ENCODE data around the gene CFAP20DC.
"Not testable (repeated sequence)": the region's sequence is repeated elsewhere in the genome, so short reads cannot be mapped to it uniquely, and the experiment has no call there.

The CFAP20DC gene

GRCh38 chr3:59072681-59073080 is 22.9 kb upstream of the CFAP20DC start:
- no peaks in the 10 kb centered on the region for H3K9me3 ChIP-seq (ENCODE audit: control insufficient read depth, insufficient read depth, low read length)
- no peak overlapping the region for H3K4me3 ChIP-seq (ENCODE audit: low read length)
- no peaks in the 10 kb centered on the region for H3K4me1 ChIP-seq (ENCODE audit: control insufficient read depth, insufficient read depth, low read length)
- no peaks in the 10 kb centered on the region for H3K27me3 ChIP-seq (ENCODE audit: control insufficient read depth, insufficient read depth, low read length)
- H3K36me3 ChIP-seq (ENCODE audit: control insufficient read depth, insufficient read depth, low read length): no peaks in the 10 kb centered on the region
- no peak for DNase-seq (ENCODE audit: low read depth, low spot score)
- WGBS (ENCODE audit: insufficient coverage, insufficient read length): 100% methylated on average over 3 of the region's 6 CpGs
- no peak overlapping the region for H3K27ac ChIP-seq (ENCODE audit: low read length)

- Histone ChIP-seq H3K9me3 (ENCODE audit: control insufficient read depth, insufficient read depth, low read length) (no peaks in the 10 kb centered on the region), H3K27me3 (ENCODE audit: control insufficient read depth, insufficient read depth, low read length) (no peaks in the 10 kb centered on the region), H3K4me1 (ENCODE audit: control insufficient read depth, insufficient read depth, low read length) (no peaks in the 10 kb centered on the region), H3K4me3 (ENCODE audit: low read length) (no peak overlapping the region), H3K27ac (ENCODE audit: low read length) (no peak overlapping the region), H3K36me3 (ENCODE audit: control insufficient read depth, insufficient read depth, low read length) (no peaks in the 10 kb centered on the region)
- no CpG with 5 or more reads among the region's 2 CpGs for whole genome bisulfite sequencing (ENCODE audit: insufficient coverage, insufficient read length)
- no peak for DNase-seq (ENCODE audit: low read depth, low spot score)
Measured at GRCh38 chr3:59069838-59070237, 20.0 kb upstream of the CFAP20DC start.

- WGBS (ENCODE audit: insufficient coverage, insufficient read length): no CpG with 5 or more reads among the region's 7 CpGs
- Histone ChIP-seq H3K27ac (ENCODE audit: low read length) (no peak overlapping the region), H3K27me3 (ENCODE audit: control insufficient read depth, insufficient read depth, low read length) (no peaks in the 10 kb centered on the region), H3K36me3 (ENCODE audit: control insufficient read depth, insufficient read depth, low read length) (no peaks in the 10 kb centered on the region), H3K4me1 (ENCODE audit: control insufficient read depth, insufficient read depth, low read length) (no peaks in the 10 kb centered on the region), H3K9me3 (ENCODE audit: control insufficient read depth, insufficient read depth, low read length) (no peaks in the 10 kb centered on the region), H3K4me3 (ENCODE audit: low read length) (no peak overlapping the region)
- no peak for DNase-seq (ENCODE audit: low read depth, low spot score)
Measured at GRCh38 chr3:59065240-59065639, 15.4 kb upstream of the CFAP20DC start.

- no peaks in the 10 kb centered on the region for H3K9me3 ChIP-seq (ENCODE audit: control insufficient read depth, insufficient read depth, low read length)
- no peaks in the 10 kb centered on the region for H3K27me3 ChIP-seq (ENCODE audit: control insufficient read depth, insufficient read depth, low read length)
- DNase-seq (ENCODE audit: low read depth, low spot score): no peak
- no peak overlapping the region for H3K4me3 ChIP-seq (ENCODE audit: low read length)
- H3K36me3 ChIP-seq (ENCODE audit: control insufficient read depth, insufficient read depth, low read length): no peaks in the 10 kb centered on the region
- no CpG with 5 or more reads among the region's 3 CpGs for WGBS (ENCODE audit: insufficient coverage, insufficient read length)
- H3K27ac ChIP-seq (ENCODE audit: low read length): no peak overlapping the region
- H3K4me1 ChIP-seq (ENCODE audit: control insufficient read depth, insufficient read depth, low read length): no peaks in the 10 kb centered on the region
Measured at GRCh38 chr3:59064728-59065127, 14.9 kb upstream of the CFAP20DC start.

- DNase-seq (ENCODE audit: low read depth, low spot score): no peak
- H3K36me3 ChIP-seq (ENCODE audit: control insufficient read depth, insufficient read depth, low read length): no peaks in the 10 kb centered on the region
- WGBS (ENCODE audit: insufficient coverage, insufficient read length): no CpG with 5 or more reads among the region's 2 CpGs
- no peaks in the 10 kb centered on the region for H3K9me3 ChIP-seq (ENCODE audit: control insufficient read depth, insufficient read depth, low read length)
- H3K4me3 ChIP-seq (ENCODE audit: low read length): no peak overlapping the region
- no peaks in the 10 kb centered on the region for H3K27me3 ChIP-seq (ENCODE audit: control insufficient read depth, insufficient read depth, low read length)
- H3K4me1 ChIP-seq (ENCODE audit: control insufficient read depth, insufficient read depth, low read length): no peaks in the 10 kb centered on the region
- no peak overlapping the region for H3K27ac ChIP-seq (ENCODE audit: low read length)
Measured at GRCh38 chr3:59064276-59064675, 14.5 kb upstream of the CFAP20DC start.

DNA sequence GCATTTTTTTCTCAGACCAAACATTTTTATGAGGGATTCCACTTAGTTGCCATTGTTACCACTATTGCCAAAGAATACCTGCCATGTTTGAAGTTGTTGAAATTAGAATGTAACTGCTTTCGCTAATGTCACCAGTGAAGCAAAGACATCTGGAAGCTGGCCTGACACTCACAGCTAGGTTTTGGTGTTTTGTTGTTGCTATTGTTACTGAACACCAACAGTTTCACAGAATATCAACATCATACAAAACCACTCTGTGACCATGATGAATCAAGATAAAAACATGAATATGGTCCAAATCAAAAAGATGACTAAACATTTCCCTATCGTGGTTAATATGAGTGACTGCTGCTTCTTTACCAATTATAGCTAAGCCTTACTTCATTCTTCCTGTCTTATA is 6.9 kb upstream of the CFAP20DC start:
- no peaks in the 10 kb centered on the region for H3K9me3 ChIP-seq (ENCODE audit: control insufficient read depth, insufficient read depth, low read length)
- no peak for DNase-seq (ENCODE audit: low read depth, low spot score)
- WGBS (ENCODE audit: insufficient coverage, insufficient read length): no CpG with 5 or more reads among the region's 2 CpGs
- no peaks in the 10 kb centered on the region for H3K4me1 ChIP-seq (ENCODE audit: control insufficient read depth, insufficient read depth, low read length)
- no peaks in the 10 kb centered on the region for H3K36me3 ChIP-seq (ENCODE audit: control insufficient read depth, insufficient read depth, low read length)
- no peak overlapping the region for H3K27ac ChIP-seq (ENCODE audit: low read length)
- no peaks in the 10 kb centered on the region for H3K27me3 ChIP-seq (ENCODE audit: control insufficient read depth, insufficient read depth, low read length)
- no peak overlapping the region for H3K4me3 ChIP-seq (ENCODE audit: low read length)

GRCh38 chr3:59052803-59053411 is 3.1 kb upstream of the CFAP20DC start:
- Histone ChIP-seq H3K4me3 (ENCODE audit: low read length) (no peak overlapping the region), H3K9me3 (ENCODE audit: control insufficient read depth, insufficient read depth, low read length) (no peaks in the 10 kb centered on the region), H3K27me3 (ENCODE audit: control insufficient read depth, insufficient read depth, low read length) (no peaks in the 10 kb centered on the region), H3K4me1 (ENCODE audit: control insufficient read depth, insufficient read depth, low read length) (peaks cover 1% of the 10 kb centered on the region; the same call in 1 of the 2 replicates), H3K36me3 (ENCODE audit: control insufficient read depth, insufficient read depth, low read length) (no peaks in the 10 kb centered on the region), H3K27ac (ENCODE audit: low read length) (no peak overlapping the region)
- no peak for DNase-seq (ENCODE audit: low read depth, low spot score)
- no CpG with 5 or more reads among the region's 2 CpGs for WGBS (ENCODE audit: insufficient coverage, insufficient read length)

DNA sequence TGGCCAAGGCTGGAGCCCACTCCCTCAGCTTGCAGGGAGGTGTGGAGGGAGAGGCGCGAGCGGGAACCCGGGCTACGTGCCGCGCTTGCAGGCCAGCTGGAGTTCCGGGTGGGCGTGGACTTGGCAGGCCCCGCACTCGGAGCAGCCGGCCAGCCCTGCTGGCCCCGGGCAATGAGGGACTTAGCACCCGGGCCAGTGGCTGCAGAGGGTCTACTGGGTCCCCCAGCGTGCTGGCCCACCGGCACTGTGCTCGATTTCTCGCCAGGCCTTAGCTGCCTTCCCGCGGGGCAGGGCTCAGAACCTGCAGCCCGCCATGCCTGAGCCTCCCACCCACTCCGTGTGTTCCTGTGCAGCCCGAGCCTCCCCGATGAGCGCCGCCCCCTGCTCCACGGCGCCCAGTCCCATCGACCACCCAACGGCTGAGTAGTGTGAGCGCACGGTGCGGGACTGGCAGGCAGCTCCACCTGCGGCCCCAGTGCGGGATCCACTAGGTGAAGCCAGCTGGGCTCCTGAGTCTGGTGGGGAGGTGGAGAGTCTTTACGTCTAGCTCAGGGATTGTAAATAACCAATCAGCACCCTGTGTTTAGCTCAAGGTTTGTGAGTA is 1.1 kb upstream of the CFAP20DC start:
- not testable (repeated sequence) for H3K27me3 ChIP-seq (ENCODE audit: control insufficient read depth, insufficient read depth, low read length); H3K9me3 ChIP-seq (ENCODE audit: control insufficient read depth, insufficient read depth, low read length); DNase-seq (ENCODE audit: low read depth, low spot score); H3K27ac ChIP-seq (ENCODE audit: low read length); H3K36me3 ChIP-seq (ENCODE audit: control insufficient read depth, insufficient read depth, low read length); H3K4me3 ChIP-seq (ENCODE audit: low read length); H3K4me1 ChIP-seq (ENCODE audit: control insufficient read depth, insufficient read depth, low read length)
- no CpG with 5 or more reads among the region's 36 CpGs for WGBS (ENCODE audit: insufficient coverage, insufficient read length)

GRCh38 chr3:59046839-59047238 is 3.0 kb downstream of the CFAP20DC start:
- DNase-seq (ENCODE audit: low read depth, low spot score): no peak
- Histone ChIP-seq H3K4me1 (ENCODE audit: control insufficient read depth, insufficient read depth, low read length) (peaks cover 1% of the 10 kb centered on the region; the same call in 1 of the 2 replicates), H3K27me3 (ENCODE audit: control insufficient read depth, insufficient read depth, low read length) (no peaks in the 10 kb centered on the region), H3K27ac (ENCODE audit: low read length) (no peak overlapping the region), H3K4me3 (ENCODE audit: low read length) (no peak overlapping the region), H3K9me3 (ENCODE audit: control insufficient read depth, insufficient read depth, low read length) (no peaks in the 10 kb centered on the region), H3K36me3 (ENCODE audit: control insufficient read depth, insufficient read depth, low read length) (no peaks in the 10 kb centered on the region)
- no CpG with 5 or more reads among the region's 2 CpGs for WGBS (ENCODE audit: insufficient coverage, insufficient read length)

GRCh38 chr3:59043391-59043790 is 6.4 kb downstream of the CFAP20DC start:
- Histone ChIP-seq H3K9me3 (ENCODE audit: control insufficient read depth, insufficient read depth, low read length) (no peaks in the 10 kb centered on the region), H3K27me3 (ENCODE audit: control insufficient read depth, insufficient read depth, low read length) (no peaks in the 10 kb centered on the region), H3K4me1 (ENCODE audit: control insufficient read depth, insufficient read depth, low read length) (no peaks in the 10 kb centered on the region), H3K27ac (ENCODE audit: low read length) (no peak overlapping the region), H3K36me3 (ENCODE audit: control insufficient read depth, insufficient read depth, low read length) (no peaks in the 10 kb centered on the region), H3K4me3 (ENCODE audit: low read length) (no peak overlapping the region)
- no CpG with 5 or more reads among the region's 2 CpGs for WGBS (ENCODE audit: insufficient coverage, insufficient read length)
- DNase-seq (ENCODE audit: low read depth, low spot score): no peak

DNA sequence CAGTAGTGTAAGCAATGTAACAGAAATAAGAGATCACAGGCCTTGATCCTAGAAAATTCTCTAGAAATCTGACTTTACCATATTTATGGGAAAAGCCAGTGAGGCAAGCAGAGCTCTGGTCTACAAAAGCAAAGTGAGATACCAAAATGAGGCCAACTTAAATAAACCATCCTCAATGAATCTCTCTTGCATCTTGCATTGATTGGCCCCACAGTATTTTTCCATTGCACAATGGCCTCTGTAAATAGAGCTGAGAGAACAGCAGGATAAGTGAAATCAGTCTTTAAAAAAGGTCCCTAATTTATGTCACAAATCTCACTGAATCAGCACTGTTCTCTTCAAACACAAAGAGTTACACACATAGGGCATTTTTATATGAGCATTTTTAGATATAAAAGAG is 8.9 kb downstream of the CFAP20DC start:
- Histone ChIP-seq H3K9me3 (ENCODE audit: control insufficient read depth, insufficient read depth, low read length) (no peaks in the 10 kb centered on the region), H3K4me3 (ENCODE audit: low read length) (no peak overlapping the region), H3K36me3 (ENCODE audit: control insufficient read depth, insufficient read depth, low read length) (no peaks in the 10 kb centered on the region), H3K27ac (ENCODE audit: low read length) (no peak overlapping the region), H3K4me1 (ENCODE audit: control insufficient read depth, insufficient read depth, low read length) (no peaks in the 10 kb centered on the region), H3K27me3 (ENCODE audit: control insufficient read depth, insufficient read depth, low read length) (no peaks in the 10 kb centered on the region)
- no peak for DNase-seq (ENCODE audit: low read depth, low spot score)
